Dermis lymphatic vessel endothelial cell (primary cell): ENCODE results near the gene RNU1-4. TPM values are rescaled to one million over a fixed set of nuclear protein-coding genes. Genes with fewer than 3 reads are reported as not detected.

Source experiments
- total RNA-seq: library from RNA; depleted of rRNA; stranded (reverse); fragments of >200 nt; gene quantifications from 2 replicates; pipeline ENCODE4 v1.2.1, GENCODE V29; 2014

The RNU1-4 gene
- under 0.01 and 8,230 TPM in 2 replicates for total RNA-seq

DNA sequence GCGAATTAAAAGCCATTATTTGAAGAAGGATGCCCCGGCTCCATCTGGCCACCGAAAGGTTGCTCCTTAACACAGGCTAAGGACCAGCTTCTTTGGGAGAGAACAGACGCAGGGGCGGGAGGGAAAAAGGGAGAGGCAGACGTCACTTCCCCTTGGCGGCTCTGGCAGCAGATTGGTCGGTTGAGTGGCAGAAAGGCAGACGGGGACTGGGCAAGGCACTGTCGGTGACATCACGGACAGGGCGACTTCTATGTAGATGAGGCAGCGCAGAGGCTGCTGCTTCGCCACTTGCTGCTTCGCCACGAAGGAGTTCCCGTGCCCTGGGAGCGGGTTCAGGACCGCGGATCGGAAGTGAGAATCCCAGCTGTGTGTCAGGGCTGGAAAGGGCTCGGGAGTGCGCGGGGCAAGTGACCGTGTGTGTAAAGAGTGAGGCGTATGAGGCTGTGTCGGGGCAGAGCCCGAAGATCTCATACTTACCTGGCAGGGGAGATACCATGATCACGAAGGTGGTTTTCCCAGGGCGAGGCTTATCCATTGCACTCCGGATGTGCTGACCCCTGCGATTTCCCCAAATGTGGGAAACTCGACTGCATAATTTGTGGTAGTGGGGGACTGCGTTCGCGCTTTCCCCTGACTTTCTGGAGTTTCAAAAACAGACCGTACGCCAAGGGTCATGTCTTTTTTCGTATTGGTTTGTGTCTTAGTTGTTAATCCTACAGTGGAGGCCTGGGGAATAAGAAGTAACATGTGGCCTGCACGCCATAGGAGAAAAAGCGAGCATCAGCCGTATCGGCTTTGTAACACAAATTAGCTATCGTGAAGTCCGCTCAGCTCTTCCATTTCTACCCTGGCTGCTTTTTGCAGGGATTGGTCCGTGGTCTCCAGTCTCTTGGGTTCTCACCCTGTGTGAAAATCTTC, at the start of gene RNU1-4:
Gene RNU1-4 (plus strand): TSS at position 470 of the 918 bp plus-strand sequence.

Other genes with a start within 250 kb of the RNU1-4 start
- under 0.01 and 8,230 TPM in 2 replicates for gene RNU1-1, start 226.2 kb upstream of the RNU1-4 start, total RNA-seq
- 28.2 and 33.3 TPM in 2 replicates for gene NBPF1, start 127.0 kb upstream of the RNU1-4 start, total RNA-seq
- under 0.01 and 8,230 TPM in 2 replicates for gene RNU1-3, start 73.6 kb upstream of the RNU1-4 start, total RNA-seq
- under 0.01 and 8,230 TPM in 2 replicates for gene RNU1-2, start 155.5 kb downstream of the RNU1-4 start, total RNA-seq
- gene CROCC, start 181.4 kb downstream of the RNU1-4 start, total RNA-seq = 11.9 and 15.4 TPM in 2 replicates
- 20.9 and 22.0 TPM in 2 replicates for gene MFAP2, start 240.1 kb downstream of the RNU1-4 start, total RNA-seq